DND-41 (cell line): ENCODE data around the gene KRTAP5-1.

Experiments
- CTCF ChIP-seq: IDR thresholded peaks from 2 replicates; pipeline ENCODE4 v1.5.1; 2012; ENCODE audit warnings: borderline replicate concordance, low read length, moderate library complexity, mild to moderate bottlenecking; ENCODE audit not compliant: poor library complexity, severe bottlenecking; ENCODE audit errors: extremely low read depth
- EZH2 ChIP-seq: IDR thresholded peaks from 3 replicates; pipeline ENCODE4 v1.6.1; 2012; ENCODE audit warnings: borderline replicate concordance, low read depth, mild to moderate bottlenecking, moderate library complexity, low read length, inconsistent platforms; ENCODE audit not compliant: severe bottlenecking

- TF ChIP-seq CTCF (no peak), EZH2 (no peak)
Observed at GRCh38 chr11:1560002-1560648, 25.0 kb downstream of the KRTAP5-1 start.
